ENCODE data around the gene RAB32.
"Not testable (repeated sequence)": the region's sequence is repeated elsewhere in the genome, so short reads cannot be mapped to it uniquely, and the experiment has no call there.

RAB32 gene

GRCh38 chr6:146543211-146543939 is at the start of gene RAB32:
Gene RAB32 (plus strand): TSS chr6:146543833. CDS start chr6:146543872, 39 bp downstream.
- peak; percentile 39 to 84 for DNase-seq

GRCh38 chr6:146498309-146498708 is 45.3 kb upstream of the RAB32 start:
- DNase-seq = no peak

- no peak for DNase-seq
These were observed 40.5 kb upstream of the RAB32 start for GRCh38 chr6:146503096-146503495.

GRCh38 chr6:146515212-146515611 is 28.4 kb upstream of the RAB32 start:
- DNase-seq = no peak

DNA sequence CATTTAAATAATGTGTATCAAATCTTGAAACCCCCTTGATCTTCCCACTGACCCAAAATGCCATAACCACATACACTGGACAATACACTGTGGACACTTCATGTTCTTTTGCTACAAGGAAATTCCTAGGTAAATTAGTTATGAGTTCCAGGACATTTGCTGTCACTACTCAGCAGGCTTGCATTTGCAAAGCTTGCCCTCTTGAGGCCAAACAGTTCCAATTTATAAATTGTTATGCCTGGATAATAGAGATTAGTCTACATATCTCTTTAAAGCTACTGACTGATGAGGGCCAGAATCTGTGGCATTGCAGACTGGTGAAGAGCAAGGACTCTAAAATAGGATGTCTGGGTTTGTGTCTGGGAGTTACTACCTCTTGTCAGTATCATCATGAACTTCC is 17.4 kb upstream of the RAB32 start:
- DNase-seq = no peak

GRCh38 chr6:146532702-146533101 is 10.9 kb upstream of the RAB32 start:
- DNase-seq = no peak

GRCh38 chr6:146542881-146543210 is 787 bp upstream of the RAB32 start:
- DNase-seq = no peak

GRCh38 chr6:146543940-146544615 is 445 bp downstream of the RAB32 start:
- peak in 1 of 2 donors; percentile 75 for DNase-seq

DNA sequence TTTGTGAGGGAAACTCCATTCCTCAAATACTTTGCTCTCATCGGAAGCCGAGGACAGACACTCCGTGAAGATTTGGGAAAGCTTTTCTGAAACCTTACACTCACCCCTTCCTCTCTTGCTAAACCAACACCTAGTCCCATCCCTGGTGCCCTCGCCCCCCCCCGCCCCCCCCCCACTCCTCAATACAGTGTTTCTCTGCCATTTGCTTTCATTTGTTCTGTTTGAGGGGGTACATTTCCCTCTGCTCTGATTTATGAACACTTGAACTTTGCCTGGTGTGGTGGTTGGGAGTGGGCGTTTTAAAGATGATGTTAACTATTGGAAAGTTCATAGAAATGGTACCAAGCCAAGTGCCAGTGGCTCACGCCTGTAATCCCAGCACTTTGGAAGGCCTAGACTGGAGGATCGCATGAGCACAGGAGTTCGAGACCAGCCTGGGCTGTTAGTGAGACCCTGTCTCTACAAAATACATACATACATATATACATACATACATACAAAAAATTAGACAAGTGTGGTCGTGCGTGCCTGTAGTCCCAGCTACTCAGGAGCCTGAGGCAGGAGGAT is 1.1 kb downstream of the RAB32 start:
- DNase-seq = no peak

- DNase-seq = no peak
These were observed 1.9 kb downstream of the RAB32 start for GRCh38 chr6:146545581-146545980.

- DNase-seq = no peak
These were observed 2.9 kb downstream of the RAB32 start for GRCh38 chr6:146546443-146547043.

- DNase-seq = no peak
These were observed 4.3 kb downstream of the RAB32 start for GRCh38 chr6:146547889-146548288.

GRCh38 chr6:146548898-146549374 is 5.3 kb downstream of the RAB32 start:
- no peak for DNase-seq

GRCh38 chr6:146550911-146551310 is 7.3 kb downstream of the RAB32 start:
- DNase-seq = no peak

DNA sequence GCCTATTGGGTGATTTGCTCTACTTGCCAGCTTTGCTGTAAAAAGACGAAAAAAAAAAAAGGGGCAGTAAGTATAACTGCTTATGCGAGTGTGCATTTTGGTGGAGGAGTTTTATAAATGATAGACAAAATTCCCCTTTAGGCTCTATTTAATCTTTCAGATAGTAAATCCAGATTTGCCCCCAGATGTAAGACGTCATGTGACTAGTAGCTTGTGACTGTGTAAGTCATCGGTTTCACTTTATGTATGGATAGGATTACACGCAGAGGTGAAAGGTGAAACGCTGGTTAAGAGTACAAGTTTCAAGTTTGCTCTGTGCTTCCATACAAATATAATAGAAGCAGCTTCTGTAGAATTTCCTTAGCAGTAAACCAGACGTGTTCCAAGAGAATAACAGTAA is 7.9 kb downstream of the RAB32 start:
- no peak for DNase-seq

DNA sequence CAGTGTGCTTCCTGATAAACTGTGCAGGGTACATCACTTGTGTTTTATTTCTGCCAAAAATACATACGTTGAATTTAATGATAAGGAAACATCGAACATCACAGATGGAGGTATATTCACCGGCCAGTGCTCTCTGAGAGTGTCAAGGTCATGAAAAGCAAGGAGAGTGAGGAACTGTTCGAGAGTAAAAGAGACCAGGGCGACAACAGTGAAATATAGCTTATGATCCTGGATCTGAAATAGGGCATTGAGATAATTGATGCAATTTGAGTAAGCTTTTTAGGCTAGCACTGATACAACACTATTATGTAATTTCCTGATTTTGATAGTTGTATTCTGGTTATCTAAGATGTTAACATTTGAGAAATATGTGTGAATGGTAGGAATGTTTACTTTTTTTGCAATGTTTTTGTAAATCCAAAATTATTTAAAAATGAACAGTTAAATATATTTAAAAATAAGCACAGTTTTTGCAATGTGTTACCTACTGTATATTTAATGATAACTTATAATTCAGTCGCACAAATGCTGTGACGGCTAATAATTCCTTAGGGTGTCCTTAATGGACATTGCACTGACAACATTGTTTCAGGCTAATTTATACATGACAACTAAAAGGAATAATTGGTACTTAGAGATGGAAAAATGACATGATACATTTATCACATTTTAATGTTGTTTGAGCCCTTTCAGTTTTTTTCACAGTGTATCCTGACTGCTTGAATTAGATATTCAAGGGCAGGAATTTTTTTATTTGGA is 9.9 kb downstream of the RAB32 start:
- no peak for DNase-seq

DNA sequence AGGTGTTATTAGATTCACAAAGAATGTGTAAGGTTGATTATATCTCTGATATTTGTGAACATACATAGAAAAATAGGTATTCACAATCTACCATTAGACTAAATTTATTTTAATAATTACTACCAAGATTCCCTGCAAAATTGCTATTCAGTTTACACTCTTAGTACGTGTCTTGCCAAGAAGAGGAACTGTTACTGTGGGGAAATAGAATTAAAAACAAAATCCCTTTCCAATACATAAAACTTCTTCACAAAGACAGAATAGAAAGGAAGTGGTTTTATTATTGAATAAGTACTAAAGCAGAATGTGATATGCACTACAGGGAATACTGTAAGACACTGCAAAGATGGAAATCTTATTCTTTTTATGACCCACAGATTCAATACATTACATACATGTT is 17.0 kb downstream of the RAB32 start:
- no peak for DNase-seq

GRCh38 chr6:146566661-146567060 is 23.0 kb downstream of the RAB32 start:
- not testable (repeated sequence) for DNase-seq

- not testable (repeated sequence) for DNase-seq
These were observed 25.0 kb downstream of the RAB32 start for GRCh38 chr6:146568619-146569018.

DNA sequence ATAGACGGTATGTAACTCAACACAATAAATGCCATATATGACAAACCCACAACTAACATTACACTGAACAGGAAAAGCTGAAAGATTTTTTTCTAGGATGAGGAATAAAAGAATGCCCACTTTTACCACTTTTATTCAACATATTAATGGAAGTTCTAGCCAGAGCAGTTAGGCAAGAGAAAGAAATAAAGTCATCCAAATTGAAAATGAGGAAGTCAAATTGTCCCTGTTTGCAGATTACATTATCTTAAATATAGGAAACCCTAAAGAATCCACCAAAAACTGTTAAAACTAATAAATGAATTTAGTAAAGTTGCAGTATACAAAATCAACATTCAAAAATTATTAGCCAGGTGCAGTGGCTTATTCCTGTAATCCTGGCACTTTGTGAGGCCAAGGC is 30.6 kb downstream of the RAB32 start:
- DNase-seq = no peak

DNA sequence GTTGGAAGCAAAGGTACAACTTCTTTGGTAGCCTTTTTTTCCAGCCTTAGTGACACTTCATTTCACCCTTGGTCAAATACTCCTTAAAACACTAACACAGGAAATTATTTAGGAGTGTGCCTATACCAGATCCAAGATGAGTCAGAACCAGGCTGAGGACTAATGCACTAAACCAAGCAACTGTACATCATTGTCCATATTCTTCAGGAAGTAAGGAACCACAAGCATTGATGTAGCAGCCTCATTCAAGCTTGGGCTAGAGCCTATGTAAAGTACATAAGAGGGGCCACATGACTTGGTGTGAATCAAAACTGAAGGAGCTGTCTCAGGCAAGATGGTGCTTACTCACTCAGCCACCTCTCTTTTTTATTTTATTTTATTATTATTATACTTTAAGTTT is 34.4 kb downstream of the RAB32 start:
- no peak for DNase-seq

- DNase-seq = no peak
These were observed 38.3 kb downstream of the RAB32 start for GRCh38 chr6:146581968-146582367.

DNA sequence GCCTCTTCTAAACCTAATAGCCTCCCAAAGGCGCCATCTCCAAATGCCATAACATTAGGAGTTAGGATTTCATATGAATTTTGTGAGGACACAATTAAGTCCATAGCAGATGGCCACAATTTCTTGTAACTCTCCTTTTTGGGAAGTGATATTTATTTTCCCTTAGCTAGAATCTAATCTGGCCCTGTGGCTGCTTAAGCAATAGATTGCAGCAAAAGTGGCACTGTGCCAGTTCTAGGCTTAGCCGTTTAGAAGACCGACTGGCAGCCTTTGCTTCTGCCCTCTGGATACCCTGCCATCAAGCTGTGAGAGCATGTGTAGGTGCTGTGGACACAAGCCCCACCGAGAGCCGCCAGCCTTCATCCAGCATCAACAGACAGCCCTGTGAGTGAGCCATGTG is 39.2 kb downstream of the RAB32 start:
- no peak for DNase-seq

Measured in bone marrow (tissue), 2 donors.